K562 (cell line): ENCODE data around the gene AIMP2. TPM values are rescaled to one million over a fixed set of nuclear protein-coding genes. Genes with fewer than 3 reads are reported as not detected.

ENCODE experiments used
- ARID4B ChIP-seq: sonication (generic); formaldehyde crosslinking; IDR thresholded peaks from 2 replicates; pipeline ENCODE4 v1.8.0; 2022; ENCODE audit warnings: mild to moderate bottlenecking, missing genetic modification reagents
- MCM5 ChIP-seq: fragments of 450-650 bp; IDR thresholded peaks from 2 replicates; pipeline ENCODE4 v1.6.1; 2016; ENCODE audit warnings: low read depth
- MTA2 ChIP-seq: fragments of 450-650 bp; IDR thresholded peaks from 2 replicates; pipeline ENCODE4 v1.6.1; 2016; ENCODE audit warnings: low read depth
- POLR2B ChIP-seq: fragments of 450-650 bp; IDR thresholded peaks from 2 replicates; pipeline ENCODE4 v1.6.1; 2018; ENCODE audit warnings: low read depth; ENCODE audit not compliant: partially characterized antibody
- TCF15 ChIP-seq: fragments of 250-450 bp; sonication (Bioruptor Pico); IDR thresholded peaks from 2 replicates; pipeline ENCODE4 v1.8.0; 2022; ENCODE audit warnings: moderate library complexity, mild to moderate bottlenecking, inconsistent platforms
- ZNF318 ChIP-seq, 2 experiments: fragments of 450-650 bp; IDR thresholded peaks; 2 replicates each; pipeline ENCODE4 v1.6.1; 2016; ENCODE audit warnings: mild to moderate bottlenecking in 2 of 2, borderline replicate concordance in 1 of 2, low read depth in 1 of 2, moderate library complexity in 1 of 2
- ZNF518B ChIP-seq: fragments of 250-450 bp; sonication (Bioruptor Pico); IDR thresholded peaks from 2 replicates; pipeline ENCODE4 v1.5.0; 2021; ENCODE audit warnings: mild to moderate bottlenecking, moderate library complexity
- polyA plus RNA-seq, 8 experiments: library from polyadenylated mRNA; depleted of rRNA in 4 of 8; stranded (reverse) in 5 of 8; unstranded in 3 of 8; fragments of >200 nt; fragmentation: Nextera tagmentation in 2 of 8; fragmentation: Illumina TruSeq in 1 of 8; extraction: Ambion mirVana in 2 of 8; extraction: Trizol in 1 of 8; gene quantifications; 2 replicates each; pipeline versions ENCODE4 v1.2.1 to v1.2.3, GENCODE V29; 2011 to 2014; ENCODE audit warnings: inconsistent platforms in 1 of 8, missing spikeins in 1 of 8
- total RNA-seq, 7 experiments: library from RNA; depleted of rRNA in 6 of 7; stranded (reverse); fragments of >200 nt in 6 of 7; fragmentation: Illumina TruSeq in 2 of 7; extraction: Trizol in 2 of 7; gene quantifications; 2 replicates each; pipeline versions ENCODE4 v1.2.1 to v1.2.3, GENCODE V29; 2011 to 2021; ENCODE audit warnings: low replicate concordance in 1 of 7

The AIMP2 gene
- total and polyA plus RNA-seq, 9 of the 15 experiments (the other 6 are each of a cell fraction or from before 2014, with no cell fraction given), result 47.5 to 84.9 (median 63.5) TPM

- TF ChIP-seq ZNF518B (CRISPR knock-in tag) (no peak), TCF15 (CRISPR knock-in tag) (peak; percentile 68; the same call in 1 of the 2 replicates), POLR2B (peak; percentile 90), MTA2 (no peak), ZNF318 (IDR thresholded peaks at IDR 0.05; ENCODE audit: borderline replicate concordance in 1 of 2, low read depth in 1 of 2) (no peak), MCM5 (no peak), ARID4B (CRISPR knock-in tag) (peak; percentile 92)
Measured at GRCh38 chr7:6008668-6009611, at the start of gene AIMP2, which contains the start of gene PMS2 (continued).
